Myocyte (in vitro differentiated cells): ENCODE measurements around the gene MARCKSL1. TPM values are rescaled to one million over a fixed set of nuclear protein-coding genes. Genes with fewer than 3 reads are reported as not detected.
"Not testable (repeated sequence)": the region's sequence is repeated elsewhere in the genome, so short reads cannot be mapped to it uniquely, and the experiment has no call there.

Experiments
- DNase-seq: peaks from one replicate; pipeline ENCODE4 v3.0.0-alpha.2; 2012; ENCODE audit warnings: low read depth
- total RNA-seq: library from RNA; depleted of rRNA; stranded (reverse); fragments of >200 nt; gene quantifications from 2 replicates; pipeline ENCODE4 v1.2.3, GENCODE V29; 2014

Gene MARCKSL1
- total RNA-seq, 1 donor from 2014 or later, result 65.5 TPM

- DNase-seq, result peak; percentile 92
Measured at GRCh38 chr1:32291708-32292538, 44.1 kb downstream of the MARCKSL1 start, which contains the start of gene HDAC1. Gene HDAC1, plus strand, starts transcription at chr1:32292083. Its CDS starts 87 bp downstream, at chr1:32292170.

GRCh38 chr1:32291145-32291707 lies 44.8 kb downstream of the MARCKSL1 start:
- no peak for DNase-seq

- DNase-seq, result no peak
Measured at GRCh38 chr1:32289256-32289655, 46.8 kb downstream of the MARCKSL1 start.

GRCh38 chr1:32286763-32287162 lies 49.3 kb downstream of the MARCKSL1 start:
- no peak for DNase-seq

- no peak for DNase-seq
Measured at GRCh38 chr1:32285658-32286057, 50.4 kb downstream of the MARCKSL1 start.

- DNase-seq, result not testable (repeated sequence)
Measured at GRCh38 chr1:32284777-32285176, 51.3 kb downstream of the MARCKSL1 start.

Other genes starting within 250 kb of the MARCKSL1 start
- gene KPNA6, start 228.2 kb downstream of the MARCKSL1 start, total RNA-seq, result 59.3 and 60.6 TPM in 2 replicates
- gene TXLNA, start 156.6 kb downstream of the MARCKSL1 start, total RNA-seq, result 44.2 and 44.4 TPM in 2 replicates
- 65.3 and 89.7 TPM in 2 replicates for gene CCDC28B, start 135.6 kb downstream of the MARCKSL1 start, total RNA-seq
- gene IQCC, start 130.6 kb downstream of the MARCKSL1 start, total RNA-seq, result 2.0 and 2.3 TPM in 2 replicates
- gene DCDC2B, start 127.1 kb downstream of the MARCKSL1 start, total RNA-seq, result 0.11 TPM in 1 of 2 replicates, not detected in the other
- 10.1 and 11.6 TPM in 2 replicates for gene TMEM234, start 113.9 kb downstream of the MARCKSL1 start, total RNA-seq
- gene EIF3I, start 113.8 kb downstream of the MARCKSL1 start, total RNA-seq, result 222 and 238 TPM in 2 replicates
- gene FAM167B, start 89.0 kb downstream of the MARCKSL1 start, total RNA-seq, result 0.53 TPM in 1 of 2 replicates, not detected in the other
- gene LCK, start 85.0 kb downstream of the MARCKSL1 start, total RNA-seq, result not detected in 2 replicates
- gene HDAC1, start 44.1 kb downstream of the MARCKSL1 start, total RNA-seq, result 21.0 and 21.4 TPM in 2 replicates
- gene FAM229A, start 26.3 kb upstream of the MARCKSL1 start, total RNA-seq, result 4.4 and 5.2 TPM in 2 replicates
- 0.88 and 1.0 TPM in 2 replicates for gene TSSK3, start 26.3 kb upstream of the MARCKSL1 start, total RNA-seq
- gene BSDC1, start 58.2 kb upstream of the MARCKSL1 start, total RNA-seq, result 62.8 and 63.2 TPM in 2 replicates
- gene ZBTB8B, start 128.8 kb upstream of the MARCKSL1 start, total RNA-seq, result 0.03 and 0.16 TPM in 2 replicates
- 2.8 and 3.7 TPM in 2 replicates for gene ZBTB8A, start 203.2 kb upstream of the MARCKSL1 start, total RNA-seq